GM19099 (cell line): ENCODE data around the gene SF3A1.

Experiments
- POLR2A ChIP-seq: IDR thresholded peaks from 3 replicates; pipeline ENCODE4 v1.6.1; 2011; ENCODE audit warnings: low read depth; ENCODE audit not compliant: insufficient read length; ENCODE audit errors: extremely low read depth

SF3A1 gene

GRCh38 chr22:30392661-30393321, 36.1 kb upstream of the SF3A1 start:
- peak; percentile 26 for TF ChIP-seq POLR2A

DNA sequence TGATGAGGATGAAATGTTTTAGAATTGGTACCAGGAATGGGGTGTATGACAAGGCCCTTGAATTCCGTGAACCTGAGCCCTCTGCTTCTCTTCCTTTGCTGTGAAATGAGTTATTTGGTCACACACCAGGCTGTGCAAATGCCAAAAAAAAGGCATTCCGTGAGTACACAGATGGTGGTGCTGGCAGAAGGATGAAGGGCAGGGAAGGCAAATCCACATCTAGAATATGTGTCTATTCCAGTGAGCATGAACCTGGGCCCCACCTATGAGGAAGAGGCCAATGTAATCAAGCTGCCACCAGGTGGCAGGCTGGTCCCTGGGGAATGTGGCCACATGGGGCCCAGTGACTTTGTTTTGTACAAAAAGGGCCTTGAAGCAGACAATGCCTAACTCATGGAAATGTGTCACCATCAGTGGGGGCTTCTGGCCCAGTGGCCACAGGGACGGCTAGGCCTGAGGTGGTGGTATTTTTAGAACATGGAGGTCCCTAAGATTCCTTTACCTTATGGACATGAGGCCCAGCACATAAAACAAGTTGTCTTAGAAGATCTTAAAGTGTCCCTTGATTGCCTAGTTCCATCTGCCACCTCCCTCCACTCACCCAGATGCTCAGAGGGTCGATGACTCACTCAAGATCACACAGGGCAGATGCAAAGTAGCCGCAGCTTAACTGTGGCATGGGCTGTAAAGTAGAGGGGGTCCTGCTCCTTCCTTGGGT, 34.4 kb upstream of the SF3A1 start:
- TF ChIP-seq POLR2A = no peak

DNA sequence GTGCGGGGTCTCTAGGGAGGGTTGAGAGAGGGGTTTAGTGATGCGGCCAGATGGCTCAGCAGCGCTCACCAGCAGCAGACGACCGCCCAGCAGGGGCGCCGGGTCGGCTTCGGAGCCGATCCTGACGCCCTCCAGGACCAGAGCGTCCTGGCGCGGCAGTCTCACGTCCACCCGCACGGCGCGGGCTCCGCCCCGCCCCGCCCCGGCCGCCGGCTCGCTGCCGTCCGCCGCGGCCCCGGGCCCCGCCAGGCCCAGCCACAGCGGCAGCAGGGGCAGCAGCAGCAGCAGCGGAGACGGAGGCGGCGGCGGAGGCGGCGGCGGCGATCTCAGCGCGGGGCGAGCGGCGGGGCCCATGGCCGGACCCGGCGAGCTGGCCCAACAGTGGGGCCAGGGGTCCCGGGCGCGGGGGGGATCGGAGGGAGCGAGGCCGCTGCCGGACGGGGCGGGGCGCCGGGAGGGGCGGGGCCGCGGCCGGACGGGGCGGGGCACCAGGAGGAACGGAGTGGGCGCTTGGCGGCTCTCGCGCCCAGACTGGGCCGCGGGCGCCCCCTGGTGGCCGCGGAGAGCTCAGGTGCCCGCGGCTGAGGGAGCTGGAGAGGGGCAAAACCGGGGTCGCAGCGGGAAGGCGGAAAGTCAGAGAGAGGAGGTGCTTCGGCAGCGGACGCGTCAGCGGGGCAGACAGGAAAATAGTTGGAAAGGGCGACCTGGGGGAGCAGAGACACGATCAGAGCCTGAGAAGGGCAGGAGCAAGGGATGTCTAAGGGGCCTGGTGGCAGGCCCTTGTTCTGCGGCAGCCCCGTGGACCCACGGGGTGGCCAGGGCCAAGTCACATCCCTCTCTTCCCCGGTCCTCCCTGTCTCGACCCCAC, 30.5 kb upstream of the SF3A1 start, which contains the start of gene RNF215:
Gene RNF215 (minus strand): TSS at position 452 of the 868 bp plus-strand sequence. CDS start 98 bp downstream, at position 354.
- TF ChIP-seq POLR2A = no peak

GRCh38 chr22:30386608-30386959, 29.9 kb upstream of the SF3A1 start:
- TF ChIP-seq POLR2A = no peak

DNA sequence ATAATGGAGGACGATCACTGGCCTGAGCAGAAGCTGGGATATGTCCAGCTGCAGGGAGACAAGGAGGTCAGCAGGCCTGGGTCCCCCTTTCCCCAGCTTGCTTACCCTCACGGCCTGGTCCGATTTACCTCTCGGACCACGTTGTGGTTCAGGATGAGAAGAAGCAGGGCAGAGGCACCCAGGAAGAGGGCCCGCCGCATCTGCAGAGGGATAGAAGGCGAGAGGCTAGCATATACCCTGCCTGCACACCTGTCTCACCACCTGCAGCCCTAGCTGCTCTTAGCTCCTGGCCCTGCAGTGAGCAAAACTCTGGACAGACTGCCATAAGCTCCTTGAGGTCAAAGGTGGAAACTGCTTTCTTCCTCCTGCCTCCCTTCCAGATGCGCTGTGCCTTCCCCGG, 29.2 kb upstream of the SF3A1 start:
- TF ChIP-seq POLR2A = no peak

DNA sequence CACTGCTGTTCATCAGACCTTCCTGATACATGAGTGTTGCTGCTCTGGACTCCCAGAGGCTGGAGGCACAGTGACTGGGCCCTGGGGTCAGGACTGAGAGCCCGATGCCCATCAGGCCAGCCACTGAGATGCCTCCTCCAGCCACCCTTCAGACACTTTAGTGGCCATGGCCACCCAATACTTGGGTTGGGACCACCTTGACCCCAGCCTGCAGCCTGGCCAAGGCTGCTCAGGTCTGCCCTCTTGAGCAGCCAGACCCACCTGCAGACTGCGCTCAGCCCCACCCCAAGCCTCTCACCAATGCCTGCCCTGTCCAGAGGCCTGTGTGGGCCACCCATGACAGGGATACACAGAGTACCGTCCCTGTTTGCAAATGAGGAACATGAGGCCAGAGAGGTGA, 26.4 kb upstream of the SF3A1 start:
- TF ChIP-seq POLR2A = no peak

- no peak for TF ChIP-seq POLR2A
Measured at GRCh38 chr22:30382340-30382739, 25.6 kb upstream of the SF3A1 start.

DNA sequence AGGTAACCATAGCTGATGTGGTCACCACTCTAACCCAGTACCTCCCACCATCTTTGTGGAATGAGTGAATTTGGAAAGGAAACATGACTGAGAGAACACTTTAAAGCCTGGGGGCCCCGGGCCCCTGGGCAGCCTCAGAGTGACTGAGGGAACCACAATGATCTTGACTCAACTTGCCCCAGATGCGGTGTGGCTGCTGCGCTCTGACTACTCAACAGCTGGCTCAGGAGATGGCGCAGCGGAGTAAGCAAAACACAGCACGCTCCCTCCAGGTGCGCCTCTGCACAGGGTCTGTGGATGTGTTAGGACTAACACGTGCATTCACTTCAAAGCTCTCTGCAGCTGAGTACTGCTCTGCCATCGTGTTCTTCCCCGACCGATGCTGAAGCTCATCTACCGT, 24.6 kb upstream of the SF3A1 start:
- no peak for TF ChIP-seq POLR2A

DNA sequence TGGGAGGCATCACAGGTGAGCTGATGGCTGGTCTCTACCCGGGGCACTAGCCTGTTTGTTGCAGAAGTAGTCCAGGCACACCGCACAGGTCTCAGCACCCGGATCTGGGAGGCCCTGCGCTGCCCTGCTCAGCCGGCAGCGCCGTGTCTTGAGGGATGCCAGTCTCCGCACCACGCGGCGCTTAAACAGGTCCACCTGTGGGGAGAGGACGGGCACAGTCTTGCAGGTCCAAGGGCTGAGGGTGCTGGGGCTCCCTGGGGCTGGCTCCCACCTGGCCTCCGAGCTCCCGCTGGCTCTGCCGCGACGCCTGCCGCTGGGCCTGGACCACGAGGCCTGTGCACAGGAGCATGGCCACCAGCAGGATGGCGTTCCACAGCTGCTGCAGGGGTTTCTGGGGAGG, 23.3 kb upstream of the SF3A1 start:
- no peak for TF ChIP-seq POLR2A

- TF ChIP-seq POLR2A = no peak
Measured at GRCh38 chr22:30375312-30375849, 18.7 kb upstream of the SF3A1 start.

DNA sequence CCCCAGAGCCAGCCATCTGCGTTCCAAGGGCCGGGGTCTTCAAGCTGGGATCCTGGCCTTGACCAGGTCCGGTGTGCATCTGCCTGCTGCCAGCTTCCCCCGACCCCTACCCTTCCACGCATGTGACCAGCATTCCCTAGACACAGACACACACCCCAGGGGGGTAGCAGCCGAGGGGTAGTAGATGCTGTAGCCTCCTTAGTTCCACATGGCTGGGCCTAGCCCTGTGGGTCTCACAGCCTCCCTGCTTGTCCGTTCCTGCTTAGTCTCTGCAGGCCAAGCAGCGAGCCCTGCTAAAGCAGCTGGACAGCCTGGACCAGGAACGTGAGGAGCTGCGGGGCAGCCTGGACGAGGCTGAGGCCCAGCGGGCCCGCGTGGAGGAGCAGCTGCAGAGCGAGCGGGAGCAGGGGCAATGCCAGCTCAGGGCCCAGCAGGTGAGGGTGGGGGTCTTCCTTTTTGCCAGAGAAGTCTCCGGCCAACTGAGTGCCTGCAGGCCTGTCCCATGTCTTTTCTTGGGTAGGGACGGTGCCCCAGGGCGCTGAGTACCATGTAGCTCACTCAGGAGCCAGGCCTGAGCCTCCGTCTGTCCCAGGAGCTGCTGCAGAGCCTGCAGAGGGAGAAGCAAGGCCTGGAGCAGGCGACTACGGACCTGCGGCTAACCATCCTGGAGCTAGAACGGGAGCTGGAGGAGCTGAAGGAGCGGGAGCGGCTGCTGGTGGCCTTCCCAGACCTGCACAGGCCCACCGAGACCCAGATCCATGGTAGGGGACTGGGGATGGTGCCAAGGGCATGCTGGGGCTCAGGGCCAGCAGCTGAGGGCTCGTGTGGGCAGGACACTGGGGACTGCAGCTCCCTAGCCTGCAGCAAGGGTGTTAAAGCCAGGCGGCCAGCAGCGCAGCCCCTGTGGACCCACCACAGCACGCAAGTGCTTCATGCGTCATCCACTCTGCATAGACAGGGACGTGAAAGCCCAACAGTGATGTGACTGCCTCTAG, 16.9 kb upstream of the SF3A1 start:
- TF ChIP-seq POLR2A = no peak

- no peak for TF ChIP-seq POLR2A
Measured at GRCh38 chr22:30372915-30373314, 16.2 kb upstream of the SF3A1 start.

DNA sequence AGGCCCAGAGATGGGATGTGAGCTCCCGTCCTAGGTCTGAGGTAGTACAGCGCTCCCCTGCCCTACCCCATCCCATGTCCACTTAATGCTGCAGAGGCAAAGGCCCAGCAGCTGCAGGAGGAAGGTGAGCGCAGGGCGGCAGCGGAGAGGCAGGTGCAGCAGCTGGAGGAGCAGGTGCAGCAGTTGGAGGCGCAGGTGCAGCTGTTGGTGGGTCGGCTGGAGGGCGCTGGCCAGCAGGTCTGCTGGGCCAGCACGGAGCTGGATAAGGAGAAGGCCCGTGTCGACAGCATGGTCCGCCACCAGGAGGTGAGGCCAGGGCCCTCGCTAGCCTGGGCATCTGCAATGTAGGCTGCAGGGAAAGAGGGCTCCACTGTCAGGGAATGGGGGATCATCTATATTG, 15.3 kb upstream of the SF3A1 start:
- TF ChIP-seq POLR2A = no peak

- TF ChIP-seq POLR2A = no peak
Measured at GRCh38 chr22:30371321-30371720, 14.6 kb upstream of the SF3A1 start.
